Pericardium fibroblast (primary cell): ENCODE measurements around the gene ENAM. TPM values are rescaled to one million over a fixed set of nuclear protein-coding genes. Genes with fewer than 3 reads are reported as not detected.

Experiments
- total RNA-seq: library from RNA; depleted of rRNA; stranded (reverse); fragments of >200 nt; gene quantifications from 2 replicates; pipeline ENCODE4 v1.2.3, GENCODE V29; 2015

Gene ENAM
- not detected in 2 replicates for total RNA-seq

DNA sequence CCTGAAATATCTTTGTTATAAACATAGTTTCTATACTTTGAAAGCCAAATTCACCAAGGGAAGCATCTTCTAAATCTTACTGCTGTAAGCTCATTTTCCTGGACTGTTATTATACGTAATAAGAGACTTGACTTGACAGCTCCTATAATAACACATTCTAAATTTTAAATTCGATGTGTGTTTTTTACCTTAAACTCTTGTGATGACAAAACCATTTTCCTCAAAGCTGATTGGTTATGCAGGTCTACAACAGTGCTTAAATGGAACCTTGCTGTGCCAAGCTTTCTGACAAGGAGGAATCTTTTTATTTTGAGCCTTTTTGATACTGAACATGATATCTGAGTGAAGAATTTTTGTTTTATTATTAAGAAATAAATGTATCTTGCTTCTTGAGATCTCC, at the start of gene ENAM:
TSS of gene ENAM (plus strand) at position 301 of the 400 bp plus-strand sequence. CDS start 757 bp downstream, outside the sequence.

GRCh38 chr4:70591955-70592582, 36.5 kb upstream of the ENAM start, which contains the start of gene AMBN:
TSS of gene AMBN (plus strand) at chr4:70592256. CDS start at chr4:70592359, 103 bp downstream.

GRCh38 chr4:70666369-70666768, 37.8 kb downstream of the ENAM start, which contains the start of gene JCHAIN:
TSS of gene JCHAIN (minus strand) at chr4:70666508. CDS start at chr4:70666490, 18 bp downstream.

GRCh38 chr4:70687821-70688794, 59.6 kb downstream of the ENAM start, which contains the start of gene UTP3:
TSS of gene UTP3 (plus strand) at chr4:70688532. CDS start at chr4:70688678, 146 bp downstream.

Other genes with a start within 250 kb of the ENAM start
- gene SMR3B, start 245.6 kb upstream of the ENAM start, total RNA-seq: not detected in 2 replicates
- gene OPRPN, start 230.8 kb upstream of the ENAM start, total RNA-seq: not detected in 2 replicates
- not detected in 2 replicates for gene MUC7, start 156.5 kb upstream of the ENAM start, total RNA-seq
- not detected in 2 replicates for gene AMTN, start 110.2 kb upstream of the ENAM start, total RNA-seq
- gene AMBN, start 36.5 kb upstream of the ENAM start, total RNA-seq: not detected in 2 replicates
- 0.35 TPM in 1 of 2 replicates, not detected in the other for gene JCHAIN, start 37.8 kb downstream of the ENAM start, total RNA-seq
- 13.9 and 16.8 TPM in 2 replicates for gene UTP3, start 59.8 kb downstream of the ENAM start, total RNA-seq
- gene RUFY3, start 93.2 kb downstream of the ENAM start, total RNA-seq: 17.5 and 19.5 TPM in 2 replicates
- gene GRSF1, start 211.1 kb downstream of the ENAM start, total RNA-seq: 77.7 and 78.7 TPM in 2 replicates